Stimulated activated CD4-positive, alpha-beta T cell treated with anti-CD3 and anti-CD28 coated beads, Interleukin-4, amount 100 ng/mL, for 4 hours (primary cell): ENCODE measurements around the gene STX8.
A peak's percentile ranks its signal among the peaks of the same experiment; 100 is the strongest.

Experiments
- DNase-seq, 2 experiments: peaks; one replicate each; pipeline ENCODE4 v3.0.0-alpha.2; 2020

STX8 gene

GRCh38 chr17:9255833-9256232 is 319.8 kb downstream of the STX8 start:
- DNase-seq: no peak

- no peak for DNase-seq
Observed at GRCh38 chr17:9254841-9255240, 320.8 kb downstream of the STX8 start.

- no peak for DNase-seq
Observed at GRCh38 chr17:9253308-9253707, 322.3 kb downstream of the STX8 start.

GRCh38 chr17:9251273-9251672 is 324.3 kb downstream of the STX8 start:
- DNase-seq: no peak

GRCh38 chr17:9249245-9249953 is 326.2 kb downstream of the STX8 start:
- no peak for DNase-seq

DNA sequence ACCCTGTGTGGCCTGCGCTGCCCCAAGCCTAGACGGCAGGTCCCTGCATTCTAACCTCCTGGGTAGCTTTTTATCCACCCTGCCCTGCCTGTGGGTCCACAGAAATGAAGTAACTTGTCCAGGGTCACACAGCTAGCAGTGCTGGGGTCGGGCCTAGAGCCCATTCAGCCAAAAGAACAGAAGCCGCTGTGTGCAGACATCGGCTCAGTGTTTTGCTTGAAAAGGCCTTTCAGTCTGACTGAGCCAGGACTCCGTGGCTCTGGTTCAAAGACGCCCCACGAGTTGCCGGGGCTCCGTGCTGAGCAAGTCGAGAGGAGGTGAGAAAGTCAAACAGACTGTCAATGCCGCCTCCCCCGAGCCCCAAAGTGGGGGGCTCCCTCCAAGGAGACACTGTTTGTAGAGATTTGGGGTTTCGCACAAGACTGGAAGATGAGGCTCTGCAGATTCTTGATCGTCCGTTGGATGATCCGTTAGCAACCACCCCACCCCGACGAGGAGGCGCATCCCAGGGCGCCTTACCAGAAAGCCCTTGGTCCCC is 328.1 kb downstream of the STX8 start:
- no peak for DNase-seq

GRCh38 chr17:9244066-9245052 is 331.3 kb downstream of the STX8 start:
- no peak for DNase-seq

DNA sequence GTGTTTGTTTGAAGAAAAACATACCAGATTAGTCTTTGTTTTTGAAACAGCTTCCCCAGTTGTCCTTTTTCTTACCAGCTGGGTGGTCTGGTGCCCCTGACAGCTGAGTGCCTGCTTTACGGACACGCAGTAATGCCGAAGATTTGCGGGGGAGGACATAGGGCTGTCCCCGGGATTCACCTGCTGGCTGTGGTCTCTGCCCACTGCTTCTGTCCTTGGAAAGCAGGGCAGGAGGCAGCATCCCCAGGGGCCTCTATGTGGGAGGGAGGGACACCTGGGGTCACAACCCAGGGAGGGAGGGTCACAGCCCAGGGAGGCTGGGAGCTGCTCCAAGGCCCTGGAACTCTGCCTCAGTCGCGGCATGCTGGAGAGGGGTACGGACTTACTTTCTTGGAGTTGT is 332.6 kb downstream of the STX8 start:
- no peak for DNase-seq

DNA sequence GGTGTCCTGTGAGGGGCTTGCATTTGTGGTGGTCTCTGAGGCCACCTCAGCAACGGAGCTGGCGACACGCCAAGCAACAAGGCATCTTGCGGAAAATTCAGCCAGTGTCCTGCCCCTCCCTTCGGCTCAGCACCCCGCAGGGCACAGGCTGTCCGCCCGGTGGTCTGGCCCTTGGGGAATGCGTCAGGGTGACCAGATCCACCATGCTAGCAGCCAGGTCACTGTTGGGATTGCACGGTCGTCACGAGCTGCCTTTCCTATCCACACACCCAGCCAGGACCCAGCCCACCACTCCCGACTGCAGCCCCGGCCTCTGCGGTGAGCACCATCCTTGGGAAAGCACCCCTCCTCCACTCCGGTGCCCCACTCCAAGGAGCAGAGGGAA is 333.1 kb downstream of the STX8 start:
- DNase-seq: no peak

DNA sequence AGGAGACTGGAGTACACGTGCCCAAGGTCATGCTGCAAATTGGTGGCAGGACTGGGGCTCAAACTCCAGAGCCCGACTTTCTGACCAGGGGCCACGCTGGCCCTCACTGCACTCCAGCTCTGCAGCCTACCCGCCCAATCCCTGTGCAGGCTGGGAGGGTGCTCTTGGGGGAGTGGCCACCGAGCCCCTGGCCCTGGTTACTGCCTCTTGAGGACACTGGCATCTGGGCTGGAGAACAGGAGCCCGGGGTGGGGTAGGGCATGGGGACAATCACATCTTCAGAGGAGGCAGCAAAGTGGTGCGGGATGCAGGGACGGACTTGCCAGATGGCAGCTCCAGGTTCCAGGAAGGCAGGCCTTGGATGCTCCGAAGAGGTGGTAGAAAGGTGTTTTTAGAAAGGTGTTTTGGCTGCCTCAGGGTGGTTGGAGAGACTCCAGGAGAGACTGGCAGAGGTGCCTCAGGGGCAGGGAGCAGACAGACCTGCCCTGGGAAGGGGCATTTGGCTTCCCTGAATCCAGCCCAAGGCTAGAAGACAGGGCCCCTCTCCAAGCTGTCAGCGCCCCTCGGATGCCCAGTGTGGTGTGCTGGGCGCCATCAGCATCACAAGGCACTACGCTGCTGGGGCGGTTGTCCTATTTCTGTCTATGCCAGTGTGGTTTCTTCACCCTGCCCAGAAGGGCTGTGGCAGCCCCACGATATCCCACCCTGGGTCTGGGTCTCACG is 333.7 kb downstream of the STX8 start:
- DNase-seq: no peak

GRCh38 chr17:9241371-9241712 is 334.3 kb downstream of the STX8 start:
- DNase-seq: no peak

GRCh38 chr17:9240659-9241370 is 334.8 kb downstream of the STX8 start:
- no peak for DNase-seq

GRCh38 chr17:9239793-9240658 is 335.6 kb downstream of the STX8 start:
- peak; percentile 62 to 69 for DNase-seq

DNA sequence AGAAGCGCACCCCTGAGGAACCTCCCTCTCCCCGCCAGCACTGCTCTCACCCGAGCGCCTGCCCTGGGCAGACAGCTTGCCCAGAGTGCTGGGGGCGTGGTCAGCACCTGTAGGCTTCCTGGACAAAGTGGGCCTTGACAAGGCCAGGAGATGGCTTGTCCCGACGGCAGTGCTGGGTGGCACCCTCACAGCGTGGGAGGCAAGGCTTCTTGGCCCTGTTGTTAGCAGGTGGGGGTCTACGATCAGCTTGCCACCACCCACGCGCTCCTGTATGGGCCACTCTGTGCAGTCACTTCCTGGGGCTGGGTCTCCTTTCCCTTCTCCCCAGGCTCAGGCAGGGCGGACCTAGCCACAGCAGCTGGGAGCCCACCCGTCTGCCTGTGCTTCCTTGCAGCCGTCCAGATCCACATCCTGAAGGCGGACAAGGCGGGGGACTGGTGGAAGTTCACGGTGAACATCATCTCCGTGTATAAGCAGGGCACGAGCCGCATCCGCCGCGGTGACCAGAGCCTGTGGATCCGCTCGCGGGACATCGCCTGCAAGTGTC is 336.3 kb downstream of the STX8 start:
- peak in 1 of 2 experiments; percentile 21 for DNase-seq

DNA sequence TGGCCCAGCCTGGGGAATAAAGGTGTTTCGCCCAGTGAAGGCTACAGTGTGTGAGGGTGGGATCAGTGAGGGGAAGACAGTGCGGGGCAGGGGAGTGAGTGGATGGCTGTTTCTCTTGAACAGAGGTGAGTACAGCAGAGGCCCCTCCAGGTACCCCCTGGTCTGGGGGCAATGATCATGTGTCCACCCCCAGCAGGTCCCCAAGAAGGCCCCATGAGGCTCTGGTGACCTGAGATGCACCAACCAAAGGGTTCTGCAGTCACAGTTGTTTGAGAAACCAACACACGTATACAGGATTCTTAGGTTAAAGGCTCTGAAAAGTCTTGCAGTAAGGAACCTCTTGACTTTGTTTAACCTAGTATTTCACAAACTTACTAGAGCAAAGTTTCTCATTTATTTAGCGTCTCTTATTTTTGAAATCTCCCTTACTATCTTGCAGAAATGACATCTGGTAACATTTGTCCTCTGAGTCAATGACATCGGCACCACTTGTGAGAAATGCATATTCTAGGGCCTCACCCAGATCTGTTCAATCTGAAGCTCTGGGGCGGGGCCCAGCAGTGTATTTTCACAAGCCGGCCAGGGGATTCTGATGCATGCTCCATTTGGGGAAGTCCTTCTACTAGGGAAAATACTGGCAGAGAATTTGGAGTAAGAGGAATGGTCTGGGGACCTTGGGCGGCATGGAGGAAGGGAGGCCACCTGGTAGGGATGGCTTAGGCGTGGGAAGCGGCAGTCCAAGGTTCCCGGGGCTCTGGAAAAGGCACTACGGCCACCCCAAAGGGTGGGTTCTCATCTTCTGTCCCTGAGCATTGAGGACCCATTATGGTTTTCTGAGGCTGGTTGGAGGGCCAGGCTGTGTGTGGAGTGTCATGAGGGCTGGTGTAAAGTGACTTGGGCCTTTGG is 337.0 kb downstream of the STX8 start:
- no peak for DNase-seq

- DNase-seq: no peak
Observed at GRCh38 chr17:9237661-9238301, 337.8 kb downstream of the STX8 start.

DNA sequence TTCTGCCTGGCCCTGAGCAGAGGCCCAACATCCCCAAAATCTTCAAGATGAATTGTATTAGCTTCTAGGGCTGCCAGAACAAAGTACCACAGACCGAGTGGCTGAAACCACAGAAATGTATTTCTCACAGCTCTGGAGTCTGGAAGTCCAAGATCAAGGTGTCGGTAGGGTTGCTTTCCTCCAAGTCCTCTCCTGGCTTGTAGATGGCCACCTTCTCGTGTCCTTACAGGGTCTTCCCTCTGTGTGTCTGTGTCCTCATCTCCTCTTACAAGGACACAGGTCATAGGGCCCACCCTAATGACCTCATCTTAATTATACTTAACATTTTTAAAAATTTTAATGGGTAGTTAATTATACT is 338.6 kb downstream of the STX8 start:
- no peak for DNase-seq

DNA sequence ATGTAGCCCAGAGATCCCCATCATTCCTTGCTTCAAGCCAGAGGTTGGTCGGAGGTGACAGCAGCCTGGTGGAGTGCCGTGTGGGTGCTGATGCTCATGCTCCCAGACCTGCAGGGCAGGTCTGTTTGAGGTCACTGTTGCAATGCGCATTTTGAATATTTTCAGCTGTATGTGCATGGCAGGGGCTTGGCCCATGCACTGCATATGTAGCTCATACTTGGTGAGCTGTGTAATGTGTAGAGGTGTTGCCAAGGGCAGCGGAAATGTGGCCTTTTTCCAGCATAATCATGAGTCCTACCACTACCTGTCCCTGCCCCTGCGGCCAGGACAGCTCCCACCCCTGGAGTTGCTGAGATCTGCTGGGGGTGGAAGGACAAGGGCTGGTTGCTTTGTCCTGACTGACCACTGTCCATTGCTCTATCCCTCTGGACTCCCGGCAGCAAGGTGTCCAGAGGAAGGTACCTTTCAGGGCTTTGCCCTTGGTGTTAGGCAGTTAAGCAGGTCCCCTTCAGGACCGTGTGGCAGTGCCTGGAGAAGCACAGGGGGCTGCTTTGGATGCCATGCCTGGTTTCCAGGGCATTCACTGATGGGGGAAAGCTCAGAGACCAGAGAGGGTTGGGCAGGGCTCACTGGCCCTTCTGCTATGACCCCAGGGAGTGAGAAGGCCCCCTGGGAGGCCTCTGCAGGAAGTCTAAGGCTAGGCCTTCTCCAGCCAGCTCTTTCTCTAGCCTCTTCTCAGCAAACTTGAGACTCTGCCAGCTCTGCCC is 339.2 kb downstream of the STX8 start:
- no peak for DNase-seq

DNA sequence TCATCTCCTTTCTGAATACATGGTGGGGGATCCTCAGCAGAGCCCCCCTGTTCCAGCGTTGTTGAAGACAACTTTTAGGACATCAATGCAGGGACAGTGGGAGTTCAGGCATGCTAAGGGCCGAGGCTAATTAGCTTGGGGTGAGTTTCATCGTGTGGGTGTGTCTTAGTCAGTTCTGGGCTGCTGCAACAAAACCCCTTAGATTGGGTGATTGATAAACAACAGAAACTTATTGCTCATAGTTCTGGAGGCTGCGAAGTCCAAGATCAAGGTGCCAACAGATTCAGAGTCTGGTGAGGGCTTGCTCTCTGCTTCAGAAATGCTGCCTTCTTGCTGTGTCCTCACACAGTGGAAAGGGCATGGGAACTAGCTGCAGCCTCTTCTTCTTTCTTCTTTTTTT is 340.3 kb downstream of the STX8 start:
- DNase-seq: no peak
